Stimulated activated CD4-positive, alpha-beta T cell treated with anti-CD3 and anti-CD28 coated beads, Interleukin-2, amount 100 ng/mL, for 48 hours (primary cell): ENCODE data around the gene MKKS.
"Not testable (repeated sequence)": the region's sequence is repeated elsewhere in the genome, so short reads cannot be mapped to it uniquely, and the experiment has no call there.

Experiments
- DNase-seq, 2 donors: peaks; one replicate each; pipeline ENCODE4 v3.0.0-alpha.2; 2020

The MKKS gene

DNA sequence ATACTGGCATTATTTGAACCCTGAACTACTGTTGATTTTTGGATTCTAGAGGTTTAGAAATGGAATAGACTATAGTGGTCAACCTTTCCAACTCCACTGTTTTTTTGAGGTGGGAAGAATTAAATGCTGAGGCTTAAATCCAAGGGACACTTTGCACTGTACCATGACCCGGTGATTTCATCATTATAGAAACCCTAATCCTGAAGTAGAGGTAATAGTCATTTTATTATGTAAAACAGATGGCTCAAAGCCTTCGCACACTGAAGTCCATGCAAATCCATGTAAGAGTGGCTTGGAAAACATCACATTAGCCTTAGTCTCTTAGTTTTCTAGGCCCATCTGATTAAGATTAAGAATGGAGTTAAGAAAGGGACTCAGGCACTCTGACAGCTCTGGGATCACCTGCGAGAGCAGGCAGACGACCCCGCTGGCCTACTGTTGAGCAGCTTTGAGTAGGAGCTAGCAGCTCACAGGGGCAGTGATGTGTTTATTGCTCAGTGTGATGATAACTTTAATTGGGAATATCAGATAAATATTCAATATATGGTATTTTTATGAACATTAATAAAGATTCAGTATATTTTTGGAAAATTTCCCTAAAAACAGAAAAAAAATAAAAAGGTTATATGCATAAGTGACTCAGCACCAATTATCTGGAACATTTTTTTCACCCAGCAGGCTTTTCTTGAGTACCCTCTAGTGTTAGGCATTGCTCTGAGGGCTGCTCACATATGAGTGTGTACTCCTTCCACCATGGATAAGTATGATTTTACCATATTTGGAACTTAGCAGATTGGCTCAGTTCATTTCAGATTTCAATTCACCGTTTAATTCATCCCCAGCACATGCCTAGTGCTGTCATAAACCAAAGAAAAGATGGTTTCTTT is 14.5 kb upstream of the MKKS start:
- DNase-seq, result no peak

- peak; percentile 23 to 32 for DNase-seq
Measured at GRCh38 chr20:10447028-10447427, 13.0 kb upstream of the MKKS start.

DNA sequence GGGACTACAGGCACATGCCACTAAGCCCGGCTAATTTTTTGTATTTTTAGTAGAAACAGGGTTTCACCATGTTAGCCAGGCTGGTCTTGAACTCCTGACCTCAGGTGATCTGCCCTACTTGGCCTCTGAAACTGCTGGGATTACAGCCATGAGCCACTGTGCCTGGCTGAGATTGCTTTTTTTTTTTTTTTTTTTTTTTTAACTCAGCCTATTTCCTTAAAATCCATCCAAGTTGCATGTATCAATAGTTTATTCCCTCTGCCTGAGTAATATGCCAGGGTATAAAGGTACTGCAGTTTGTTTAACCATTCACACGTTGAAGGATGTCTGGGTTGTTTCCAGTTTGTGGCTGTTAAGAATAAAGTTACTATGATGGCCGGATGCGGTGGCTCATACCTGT is 11.7 kb upstream of the MKKS start:
- no peak for DNase-seq

GRCh38 chr20:10443936-10444335 is 9.9 kb upstream of the MKKS start:
- DNase-seq, result no peak

DNA sequence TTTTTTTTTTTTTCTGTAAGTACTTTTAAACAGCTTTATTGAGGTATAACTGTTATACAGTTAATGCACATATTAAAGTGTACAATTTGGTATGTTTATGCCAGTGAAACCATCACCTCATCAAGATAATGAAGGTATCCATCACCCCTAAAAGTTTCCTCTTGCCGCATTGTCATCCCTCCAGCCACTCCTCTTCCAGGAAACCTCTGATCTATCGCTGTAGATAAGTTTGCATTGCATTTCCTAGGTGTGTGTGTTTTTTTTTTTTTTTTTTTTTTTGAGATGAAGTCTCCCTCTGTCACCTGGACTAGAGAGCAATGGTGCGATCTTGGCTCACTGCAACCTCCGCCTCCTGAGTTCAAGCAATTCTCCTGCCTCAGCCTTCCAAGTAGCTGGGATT is 4.2 kb upstream of the MKKS start:
- DNase-seq, result no peak

GRCh38 chr20:10436053-10436699 is 2.2 kb upstream of the MKKS start:
- no peak for DNase-seq

GRCh38 chr20:10434832-10435812 is 1.1 kb upstream of the MKKS start, which contains the start of gene SLX4IP:
TSS of gene SLX4IP (plus strand) at chr20:10435305. CDS start at chr20:10458205, 22,900 bp downstream.
- peak; percentile 62 to 73 for DNase-seq

DNA sequence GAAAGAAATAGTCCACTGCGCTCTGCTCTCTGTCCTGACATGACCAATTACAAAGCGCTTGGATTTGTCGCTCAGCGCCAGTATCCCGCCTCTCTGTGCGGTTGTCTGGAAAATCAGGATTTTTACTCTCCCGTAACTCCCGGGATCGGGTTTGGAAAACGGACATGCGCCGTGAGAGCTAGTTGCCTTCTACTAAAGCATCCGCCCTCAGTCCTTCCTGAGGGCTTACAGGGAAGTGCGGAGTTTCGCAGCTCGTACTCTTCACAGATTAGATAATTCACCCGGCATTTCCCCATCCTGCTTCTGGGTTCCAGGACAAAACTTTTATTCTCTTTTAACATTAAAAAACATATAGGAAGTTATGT is 427 bp upstream of the MKKS start:
- peak; percentile 55 to 69 for DNase-seq

GRCh38 chr20:10433014-10433622 is 904 bp downstream of the MKKS start:
- no peak for DNase-seq

GRCh38 chr20:10432079-10432478 is 1.9 kb downstream of the MKKS start:
- no peak for DNase-seq

DNA sequence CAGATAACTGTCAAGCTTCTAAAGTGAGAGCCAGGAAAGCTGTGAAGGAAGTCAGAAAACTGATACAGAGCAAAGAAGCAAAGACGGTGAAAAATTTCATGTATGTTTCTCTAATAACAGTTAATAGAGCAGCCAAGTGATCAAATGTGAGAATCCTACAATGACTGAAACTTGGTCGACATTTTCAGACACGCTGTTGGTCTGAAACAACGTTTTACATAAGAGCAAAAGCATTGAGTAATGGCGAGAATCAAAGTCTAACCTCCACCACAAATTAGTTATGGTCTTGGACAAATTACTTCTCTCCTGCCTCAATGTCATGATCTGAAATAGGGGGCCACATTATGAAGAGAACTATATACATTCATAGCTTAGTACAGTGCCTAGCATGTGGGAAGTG is 3.3 kb downstream of the MKKS start:
- no peak for DNase-seq

DNA sequence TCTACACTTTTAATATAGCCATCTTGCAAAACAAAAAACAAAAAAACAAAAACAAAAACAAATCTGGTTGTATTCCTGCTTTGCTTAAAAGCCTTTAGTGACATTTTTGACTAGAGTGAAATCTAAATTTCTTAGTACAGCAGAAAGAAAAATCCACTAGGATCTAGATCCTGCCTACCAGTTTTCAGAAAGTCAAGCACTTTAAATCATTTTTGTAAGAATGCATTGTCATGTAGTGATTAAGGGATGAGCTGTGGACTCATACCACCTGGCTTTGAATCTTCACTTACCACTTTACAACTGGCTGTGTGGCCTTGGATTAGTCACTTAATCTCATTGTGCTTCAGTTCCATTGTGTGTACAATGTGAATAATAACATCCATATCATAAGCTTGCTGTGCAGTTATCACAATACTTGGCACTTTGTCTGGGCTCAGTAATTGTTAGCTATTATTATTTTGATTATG is 4.0 kb downstream of the MKKS start:
- no peak for DNase-seq

GRCh38 chr20:10429443-10429981 is 4.5 kb downstream of the MKKS start:
- no peak for DNase-seq

DNA sequence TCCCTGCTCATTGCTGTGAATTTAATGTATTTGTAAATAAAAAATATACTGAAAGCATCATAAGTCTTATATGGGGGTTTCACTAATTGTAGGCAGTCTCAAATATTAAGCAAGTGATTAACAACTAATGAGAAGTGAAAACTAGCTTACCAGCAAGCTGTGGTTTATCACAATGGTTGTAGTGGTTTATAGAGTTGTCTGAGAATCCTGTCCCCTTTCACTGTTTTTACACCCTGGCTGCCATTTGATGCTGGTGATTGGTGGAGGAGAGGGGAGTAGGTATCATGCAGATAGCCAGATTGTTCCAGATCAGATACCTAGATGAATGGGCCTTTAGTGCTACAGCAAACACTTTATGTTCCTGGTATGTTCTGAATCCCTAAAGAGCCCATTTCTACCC is 6.0 kb downstream of the MKKS start:
- DNase-seq, result no peak

GRCh38 chr20:10427060-10427692 is 6.8 kb downstream of the MKKS start:
- DNase-seq, result peak; percentile 13 to 33

- no peak for DNase-seq
Measured at GRCh38 chr20:10423735-10424134, 10.3 kb downstream of the MKKS start.

- DNase-seq, result no peak
Measured at GRCh38 chr20:10419550-10420133, 14.4 kb downstream of the MKKS start.

GRCh38 chr20:10417218-10417617 is 16.8 kb downstream of the MKKS start:
- not testable (repeated sequence) for DNase-seq

DNA sequence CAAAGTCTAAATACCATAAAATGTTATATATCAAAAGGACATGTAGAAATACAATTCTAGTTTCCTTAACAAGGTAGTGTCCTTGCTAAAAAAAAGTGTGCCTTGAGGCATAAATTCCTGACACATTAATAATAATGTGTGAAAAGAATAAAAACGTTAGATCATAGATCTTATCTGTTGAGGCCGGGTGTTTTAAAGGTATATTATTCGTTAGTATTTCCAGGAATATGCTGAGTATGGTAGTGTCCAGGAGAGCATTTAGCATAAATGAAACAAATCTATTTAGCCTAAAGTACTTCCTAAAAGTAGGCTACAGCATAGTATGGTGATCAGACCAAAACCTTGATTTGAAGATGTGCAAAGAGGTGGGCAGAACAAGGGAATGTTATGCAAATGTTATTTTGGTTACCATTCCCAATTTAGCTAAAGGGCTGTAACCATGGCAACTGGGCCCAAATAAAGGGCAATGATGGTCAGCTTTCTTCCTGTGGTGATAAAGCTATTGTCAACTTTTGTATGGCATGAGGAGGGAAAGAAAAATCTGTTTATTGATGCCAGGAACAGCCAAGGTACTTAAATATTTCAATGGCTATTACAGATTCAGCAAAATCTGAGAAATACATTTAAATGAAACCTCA is 18.9 kb downstream of the MKKS start:
- no peak for DNase-seq

DNA sequence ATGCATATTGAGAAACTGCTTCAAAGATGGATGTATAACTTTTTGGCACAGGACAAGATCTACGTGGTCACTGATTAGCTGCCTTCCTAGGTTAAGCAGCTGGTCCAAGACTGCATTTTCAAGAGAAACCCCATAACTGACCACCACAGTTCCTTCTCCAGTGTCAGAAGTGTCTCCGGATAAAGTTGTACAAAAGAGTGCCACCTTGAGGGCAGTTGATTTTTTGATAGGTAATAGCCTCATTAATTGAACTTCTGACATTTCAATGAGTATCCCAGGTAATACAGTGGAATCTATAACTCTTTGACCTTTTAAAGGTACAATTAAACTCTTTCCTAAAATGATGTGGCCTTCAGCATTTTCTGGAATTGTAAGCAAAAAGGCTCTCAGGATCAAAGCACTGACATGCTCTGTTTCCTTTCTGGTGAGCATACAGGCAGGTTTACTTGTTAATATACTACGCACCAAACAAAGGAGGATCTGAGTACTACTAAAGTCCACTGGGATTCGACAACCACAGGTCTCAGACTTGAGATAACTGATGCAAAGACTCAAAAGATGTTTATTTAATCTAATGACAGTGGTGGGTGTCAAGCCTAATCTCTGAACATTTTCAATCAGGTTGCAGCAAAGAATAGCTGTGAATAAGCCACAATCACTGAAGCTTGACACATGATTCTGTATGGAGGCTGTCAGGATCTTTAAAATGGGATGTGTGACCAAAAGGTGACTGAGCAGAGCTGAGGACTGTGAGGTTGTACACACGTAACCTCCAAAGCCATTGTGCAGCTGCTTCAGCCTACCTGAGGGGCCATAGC is 21.2 kb downstream of the MKKS start:
- no peak for DNase-seq
